ENCODE data around the gene ARHGEF17.

- TF ChIP-seq, protein P1, sequence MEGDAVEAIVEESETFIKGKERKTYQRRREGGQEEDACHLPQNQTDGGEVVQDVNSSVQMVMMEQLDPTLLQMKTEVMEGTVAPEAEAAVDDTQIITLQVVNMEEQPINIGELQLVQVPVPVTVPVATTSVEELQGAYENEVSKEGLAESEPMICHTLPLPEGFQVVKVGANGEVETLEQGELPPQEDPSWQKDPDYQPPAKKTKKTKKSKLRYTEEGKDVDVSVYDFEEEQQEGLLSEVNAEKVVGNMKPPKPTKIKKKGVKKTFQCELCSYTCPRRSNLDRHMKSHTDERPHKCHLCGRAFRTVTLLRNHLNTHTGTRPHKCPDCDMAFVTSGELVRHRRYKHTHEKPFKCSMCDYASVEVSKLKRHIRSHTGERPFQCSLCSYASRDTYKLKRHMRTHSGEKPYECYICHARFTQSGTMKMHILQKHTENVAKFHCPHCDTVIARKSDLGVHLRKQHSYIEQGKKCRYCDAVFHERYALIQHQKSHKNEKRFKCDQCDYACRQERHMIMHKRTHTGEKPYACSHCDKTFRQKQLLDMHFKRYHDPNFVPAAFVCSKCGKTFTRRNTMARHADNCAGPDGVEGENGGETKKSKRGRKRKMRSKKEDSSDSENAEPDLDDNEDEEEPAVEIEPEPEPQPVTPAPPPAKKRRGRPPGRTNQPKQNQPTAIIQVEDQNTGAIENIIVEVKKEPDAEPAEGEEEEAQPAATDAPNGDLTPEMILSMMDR (IDR thresholded peaks at IDR 0.05; ENCODE audit: poor library complexity): peak; percentile 93
- TF ChIP-seq EZH2 (IDR thresholded peaks at IDR 0.05; ENCODE audit: borderline replicate concordance): no peak
Measured at GRCh38 chr11:73288873-73289707, 19.0 kb upstream of the ARHGEF17 start.
